ENCODE measurements around the gene MBP.
A peak's percentile ranks its signal among the peaks of the same experiment; 100 is the strongest.
"Not testable (repeated sequence)": the region's sequence is repeated elsewhere in the genome, so short reads cannot be mapped to it uniquely, and the experiment has no call there.

The MBP gene

GRCh38 chr18:76972846-76973519 lies 159.6 kb downstream of the MBP start:
- Histone ChIP-seq H3K36me3 (ENCODE audit: insufficient read depth, low read length) (no peaks in the 10 kb centered on the region; the same call in 1 of the 2 replicates), H3K9me3 (ENCODE audit: control insufficient read depth, insufficient read depth, low read length) (no peaks in the 10 kb centered on the region), H3K4me1 (ENCODE audit: insufficient read depth, low read length) (peaks cover 9% of the 10 kb centered on the region), H3K9ac (ENCODE audit: low read depth, low read length) (no peak overlapping the region)

GRCh38 chr18:76972241-76972640 lies 160.3 kb downstream of the MBP start:
- H3K36me3 ChIP-seq (ENCODE audit: insufficient read depth, low read length) = no peaks in the 10 kb centered on the region
- H3K4me1 ChIP-seq (ENCODE audit: insufficient read depth, low read length) = peaks cover 11% of the 10 kb centered on the region
- H3K9ac ChIP-seq (ENCODE audit: low read depth, low read length) = no peak overlapping the region
- H3K9me3 ChIP-seq (ENCODE audit: control insufficient read depth, insufficient read depth, low read length) = no peaks in the 10 kb centered on the region

- H3K9me3 ChIP-seq (ENCODE audit: control insufficient read depth, insufficient read depth, low read length) = no peaks in the 10 kb centered on the region
- H3K9ac ChIP-seq (ENCODE audit: low read depth, low read length) = no peak overlapping the region
- H3K36me3 ChIP-seq (ENCODE audit: insufficient read depth, low read length) = no peaks in the 10 kb centered on the region
- peaks cover 18% of the 10 kb centered on the region for H3K4me1 ChIP-seq (ENCODE audit: insufficient read depth, low read length)
Observed at GRCh38 chr18:76970770-76971559, 161.6 kb downstream of the MBP start.

GRCh38 chr18:76967721-76968472 lies 164.7 kb downstream of the MBP start:
- Histone ChIP-seq H3K9ac (ENCODE audit: low read depth, low read length) (peak overlapping the region; percentile 11; the same call in 1 of the 2 replicates), H3K36me3 (ENCODE audit: insufficient read depth, low read length) (no peaks in the 10 kb centered on the region), H3K9me3 (ENCODE audit: control insufficient read depth, insufficient read depth, low read length) (no peaks in the 10 kb centered on the region), H3K4me1 (ENCODE audit: insufficient read depth, low read length) (peaks cover 24% of the 10 kb centered on the region)

GRCh38 chr18:76967299-76967698 lies 165.3 kb downstream of the MBP start:
- H3K9me3 ChIP-seq (ENCODE audit: control insufficient read depth, insufficient read depth, low read length); H3K36me3 ChIP-seq (ENCODE audit: insufficient read depth, low read length); H3K9ac ChIP-seq (ENCODE audit: low read depth, low read length): not testable (repeated sequence)
- peaks cover 24% of the 10 kb centered on the region for H3K4me1 ChIP-seq (ENCODE audit: insufficient read depth, low read length)

GRCh38 chr18:76965555-76966151 lies 166.9 kb downstream of the MBP start:
- not testable (repeated sequence) for H3K9ac ChIP-seq (ENCODE audit: low read depth, low read length); H3K9me3 ChIP-seq (ENCODE audit: control insufficient read depth, insufficient read depth, low read length); H3K36me3 ChIP-seq (ENCODE audit: insufficient read depth, low read length)
- peaks cover 19% of the 10 kb centered on the region for H3K4me1 ChIP-seq (ENCODE audit: insufficient read depth, low read length)

GRCh38 chr18:76963936-76964335 lies 168.6 kb downstream of the MBP start:
- H3K36me3 ChIP-seq (ENCODE audit: insufficient read depth, low read length) = no peaks in the 10 kb centered on the region; the same call in 1 of the 2 replicates
- H3K4me1 ChIP-seq (ENCODE audit: insufficient read depth, low read length) = peaks cover 19% of the 10 kb centered on the region
- no peak overlapping the region for H3K9ac ChIP-seq (ENCODE audit: low read depth, low read length)

GRCh38 chr18:76962851-76963250 lies 169.7 kb downstream of the MBP start:
- no peak overlapping the region for H3K9ac ChIP-seq (ENCODE audit: low read depth, low read length)
- H3K9me3 ChIP-seq (ENCODE audit: control insufficient read depth, insufficient read depth, low read length) = no peaks in the 10 kb centered on the region
- no peaks in the 10 kb centered on the region; the same call in 1 of the 2 replicates for H3K36me3 ChIP-seq (ENCODE audit: insufficient read depth, low read length)
- peaks cover 15% of the 10 kb centered on the region for H3K4me1 ChIP-seq (ENCODE audit: insufficient read depth, low read length)

More at GRCh38 chr18:76963936-76964335, 168.6 kb downstream of the MBP start:
- no peaks in the 10 kb centered on the region for H3K9me3 ChIP-seq (ENCODE audit: control insufficient read depth, insufficient read depth, low read length)

- H3K9me3 ChIP-seq (ENCODE audit: control insufficient read depth, insufficient read depth, low read length) = no peaks in the 10 kb centered on the region
- no peaks in the 10 kb centered on the region; the same call in 1 of the 2 replicates for H3K36me3 ChIP-seq (ENCODE audit: insufficient read depth, low read length)
- peaks cover 4% of the 10 kb centered on the region; the same call in 1 of the 2 replicates for H3K4me1 ChIP-seq (ENCODE audit: insufficient read depth, low read length)
- no peak overlapping the region for H3K9ac ChIP-seq (ENCODE audit: low read depth, low read length)
Observed at GRCh38 chr18:76960528-76961035, 172.0 kb downstream of the MBP start.

- Histone ChIP-seq H3K9ac (ENCODE audit: low read depth, low read length) (no peak overlapping the region), H3K9me3 (ENCODE audit: control insufficient read depth, insufficient read depth, low read length) (no peaks in the 10 kb centered on the region)
Observed at GRCh38 chr18:76959605-76960004, 173.0 kb downstream of the MBP start.

GRCh38 chr18:76958692-76959341 lies 173.8 kb downstream of the MBP start:
- Histone ChIP-seq H3K9me3 (ENCODE audit: control insufficient read depth, insufficient read depth, low read length) (no peaks in the 10 kb centered on the region), H3K36me3 (ENCODE audit: insufficient read depth, low read length) (no peaks in the 10 kb centered on the region; the same call in 1 of the 2 replicates), H3K9ac (ENCODE audit: low read depth, low read length) (no peak overlapping the region), H3K4me1 (ENCODE audit: insufficient read depth, low read length) (no peaks in the 10 kb centered on the region)

More at GRCh38 chr18:76959605-76960004, 173.0 kb downstream of the MBP start:
- H3K4me1 ChIP-seq (ENCODE audit: insufficient read depth, low read length) = no peaks in the 10 kb centered on the region
- H3K36me3 ChIP-seq (ENCODE audit: insufficient read depth, low read length) = no peaks in the 10 kb centered on the region; the same call in 1 of the 2 replicates

- no peak overlapping the region for H3K9ac ChIP-seq (ENCODE audit: low read depth, low read length)
- H3K36me3 ChIP-seq (ENCODE audit: insufficient read depth, low read length) = no peaks in the 10 kb centered on the region; the same call in 1 of the 2 replicates
- H3K9me3 ChIP-seq (ENCODE audit: control insufficient read depth, insufficient read depth, low read length) = no peaks in the 10 kb centered on the region
- H3K4me1 ChIP-seq (ENCODE audit: insufficient read depth, low read length) = no peaks in the 10 kb centered on the region
Observed at GRCh38 chr18:76957384-76958355, 174.9 kb downstream of the MBP start.

- H3K9ac ChIP-seq (ENCODE audit: low read depth, low read length) = no peak overlapping the region
- no peaks in the 10 kb centered on the region for H3K9me3 ChIP-seq (ENCODE audit: control insufficient read depth, insufficient read depth, low read length)
- no peaks in the 10 kb centered on the region; the same call in 1 of the 2 replicates for H3K36me3 ChIP-seq (ENCODE audit: insufficient read depth, low read length)
- no peaks in the 10 kb centered on the region for H3K4me1 ChIP-seq (ENCODE audit: insufficient read depth, low read length)
Observed at GRCh38 chr18:76956648-76957047, 175.9 kb downstream of the MBP start.
